DND-41 (cell line): Measurements from ENCODE around the gene PSMD13.
"Not testable (repeated sequence)": the region's sequence is repeated elsewhere in the genome, so short reads cannot be mapped to it uniquely, and the experiment has no call there.

Experiments used
- ATAC-seq: fragments of 200-7000 bp; cut with Tn5 transposase; 3 replicates; pipeline ENCODE4 v1.9.1; 2021; ENCODE audit warnings: low read depth; ENCODE audit not compliant: insufficient read depth
- DNase-seq: peaks from one replicate; pipeline ENCODE4 v3.0.0-alpha.2; 2020
- H2AFZ ChIP-seq: 2 replicates; pipeline ENCODE4 v1.6.0; 2012; ENCODE audit warnings: low read depth, low read length
- H3K27ac ChIP-seq: 2 replicates; pipeline ENCODE4 v1.5.1; 2012; ENCODE audit warnings: low read length, inconsistent platforms
- H3K27me3 ChIP-seq: fragments of 200-600 bp; sonication (generic); 2 replicates; pipeline ENCODE4 v1.6.0; 2012; ENCODE audit warnings: low read length, mild to moderate bottlenecking, inconsistent platforms; ENCODE audit not compliant: insufficient read depth, poor library complexity
- H3K36me3 ChIP-seq: 2 replicates; pipeline ENCODE4 v1.5.1; 2012; ENCODE audit warnings: low read length, inconsistent platforms; ENCODE audit not compliant: insufficient read depth
- H3K4me1 ChIP-seq: 2 replicates; pipeline ENCODE4 v1.5.1; 2012; ENCODE audit warnings: mild to moderate bottlenecking, low read length; ENCODE audit not compliant: insufficient read depth
- H3K4me2 ChIP-seq: 2 replicates; pipeline ENCODE4 v1.6.0; 2012; ENCODE audit warnings: mild to moderate bottlenecking, moderate library complexity, low read length, inconsistent platforms; ENCODE audit not compliant: insufficient read depth
- H3K4me3 ChIP-seq, 2 experiments: fragments of 200-600 bp in 1 of 2; shearing (Covaris generic) in 1 of 2; 2 replicates each; pipeline ENCODE4 v1.5.1; 2012 to 2016; ENCODE audit warnings: inconsistent platforms in 2 of 2, low read length in 2 of 2, mild to moderate bottlenecking in 2 of 2, low read depth in 1 of 2, moderate library complexity in 1 of 2
- H3K79me2 ChIP-seq: 2 replicates; pipeline ENCODE4 v1.6.0; 2012; ENCODE audit warnings: low read length, inconsistent platforms; ENCODE audit not compliant: insufficient read depth
- H3K9ac ChIP-seq: 2 replicates; pipeline ENCODE4 v1.6.0; 2012; ENCODE audit warnings: low read depth, mild to moderate bottlenecking, inconsistent platforms, low read length, moderate library complexity
- H3K9me3 ChIP-seq: 2 replicates; pipeline ENCODE4 v1.5.1; 2012; ENCODE audit warnings: low read length, moderate library complexity, mild to moderate bottlenecking, inconsistent platforms; ENCODE audit not compliant: insufficient read depth, severe bottlenecking
- H4K20me1 ChIP-seq: 2 replicates; pipeline ENCODE4 v1.6.0; 2012; ENCODE audit warnings: low read length; ENCODE audit not compliant: insufficient read depth
- CTCF ChIP-seq: IDR thresholded peaks from 2 replicates; pipeline ENCODE4 v1.5.1; 2012; ENCODE audit warnings: borderline replicate concordance, low read length, moderate library complexity, mild to moderate bottlenecking; ENCODE audit not compliant: poor library complexity, severe bottlenecking; ENCODE audit errors: extremely low read depth
- EZH2 ChIP-seq: IDR thresholded peaks from 3 replicates; pipeline ENCODE4 v1.6.1; 2012; ENCODE audit warnings: borderline replicate concordance, low read depth, mild to moderate bottlenecking, moderate library complexity, low read length, inconsistent platforms; ENCODE audit not compliant: severe bottlenecking

PSMD13 gene

DNA sequence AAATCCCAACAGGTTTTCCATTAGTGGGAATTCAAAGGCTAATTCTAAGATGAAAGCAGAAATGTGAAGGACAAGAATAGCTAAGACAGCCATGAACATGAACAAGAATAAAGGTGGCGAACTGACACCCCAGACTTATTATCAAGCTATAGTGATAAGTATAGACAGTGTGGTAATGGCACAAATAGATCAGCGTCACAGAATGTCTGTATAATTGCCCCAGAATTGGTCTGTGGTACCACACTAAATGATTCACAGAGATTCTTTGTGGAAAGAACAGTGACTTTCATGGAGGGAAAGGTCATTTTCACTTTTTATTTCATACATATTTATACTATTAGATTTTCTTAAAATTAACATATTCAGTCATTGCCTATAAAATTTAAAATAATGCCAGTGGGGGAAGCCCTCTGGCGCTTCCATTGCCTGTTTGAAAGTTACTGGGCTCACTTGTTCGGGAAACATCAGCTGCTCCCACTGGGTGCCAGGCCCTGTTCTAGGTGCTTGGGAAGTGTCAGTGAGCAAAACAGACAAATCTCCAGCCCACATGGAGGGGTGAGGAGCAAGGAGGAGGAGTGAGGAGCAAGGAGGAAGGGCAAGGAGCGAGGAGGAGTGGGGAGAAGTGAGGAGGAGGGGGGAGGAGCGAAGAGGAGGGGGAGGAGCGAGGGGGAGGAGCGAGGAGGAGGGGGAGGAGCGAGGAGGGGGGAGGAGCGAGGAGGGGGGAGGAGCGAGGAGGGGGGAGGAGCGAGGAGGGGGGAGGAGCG is 30.1 kb downstream of the PSMD13 start:
- ATAC-seq (no peak), DNase-seq (no peak)
- TF ChIP-seq EZH2: no peak
- no peak for TF ChIP-seq CTCF
- peak overlapping the region; percentile 67; the same call in 1 of the 2 replicates for H2AFZ ChIP-seq
- peak overlapping the region; percentile 49; the same call in 1 of the 2 replicates for H3K4me2 ChIP-seq
- H3K27me3 ChIP-seq: no peaks in the 10 kb centered on the region
- H3K36me3 ChIP-seq: no peaks in the 10 kb centered on the region
- H3K4me1 ChIP-seq: peaks cover 37% of the 10 kb centered on the region
- no peak overlapping the region for H3K9ac ChIP-seq
- H3K9me3 ChIP-seq: peaks cover 4% of the 10 kb centered on the region
- H3K4me3 ChIP-seq: peak overlapping the region in 1 of 2 experiments; percentile 49; a peak in 1 of 4 replicates
- no peaks in the 10 kb centered on the region for H3K79me2 ChIP-seq
- H3K27ac ChIP-seq: peak overlapping the region; percentile 55
- no peaks in the 10 kb centered on the region for H4K20me1 ChIP-seq

DNA sequence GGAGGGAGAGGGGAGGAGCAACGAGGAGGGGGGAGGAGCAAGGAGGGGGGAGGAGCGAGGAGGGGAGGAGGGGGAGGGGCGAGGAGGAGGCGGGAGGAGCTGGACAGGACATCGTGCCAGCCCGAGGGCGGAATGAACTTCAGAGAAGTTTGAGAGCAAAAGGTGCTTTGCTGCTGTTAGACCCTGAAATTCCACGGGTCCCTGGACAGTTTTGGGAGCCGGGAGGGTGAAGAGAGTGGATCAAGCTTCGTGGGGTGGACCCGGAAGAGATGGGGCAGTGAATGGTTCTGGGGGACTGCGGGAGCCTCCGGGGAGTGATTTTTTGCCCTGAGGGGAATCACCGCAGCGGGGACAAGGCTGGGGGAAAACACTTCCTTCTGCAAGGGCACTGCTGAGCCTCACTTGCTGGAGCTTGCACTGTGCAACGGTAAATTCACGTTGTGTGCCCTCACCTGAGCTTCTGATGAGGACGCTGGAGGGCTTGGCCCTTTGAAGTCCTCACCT is 30.8 kb downstream of the PSMD13 start:
- no peaks in the 10 kb centered on the region for H3K79me2 ChIP-seq
- peak overlapping the region; percentile 93 for H3K9ac ChIP-seq
- DNase-seq (peak; percentile 50), ATAC-seq (peak; percentile 20; the same call in 2 of the 3 replicates)
- H3K9me3 ChIP-seq: peaks cover 4% of the 10 kb centered on the region
- peaks cover 37% of the 10 kb centered on the region for H3K4me1 ChIP-seq
- H4K20me1 ChIP-seq: no peaks in the 10 kb centered on the region
- peak overlapping the region; percentile 27 to 69; a peak in 3 of 4 replicates for H3K4me3 ChIP-seq
- H3K27ac ChIP-seq: peak overlapping the region; percentile 99
- TF ChIP-seq EZH2 (no peak), CTCF (no peak)
- H3K27me3 ChIP-seq: no peaks in the 10 kb centered on the region
- no peaks in the 10 kb centered on the region for H3K36me3 ChIP-seq
- peak overlapping the region; percentile 78 for H2AFZ ChIP-seq
- peak overlapping the region; percentile 94 for H3K4me2 ChIP-seq

- DNase-seq (peak; percentile 80), ATAC-seq (peak; percentile 77)
- not testable (repeated sequence) for H3K27me3 ChIP-seq, H3K36me3 ChIP-seq, H3K9me3 ChIP-seq, H3K79me2 ChIP-seq, H4K20me1 ChIP-seq
- H3K27ac ChIP-seq: peak overlapping the region; percentile 99
- TF ChIP-seq CTCF: peak; percentile 48
- peak overlapping the region; percentile 27 to 69; a peak in 3 of 4 replicates for H3K4me3 ChIP-seq
- peak overlapping the region; percentile 94 for H3K4me2 ChIP-seq
- peaks cover 37% of the 10 kb centered on the region for H3K4me1 ChIP-seq
- peak overlapping the region; percentile 78 for H2AFZ ChIP-seq
- H3K9ac ChIP-seq: peak overlapping the region; percentile 93
These were observed 32.0 kb downstream of the PSMD13 start for GRCh38 chr11:268716-269145.
